Suprapubic skin (tissue), 4 donors: ENCODE results near the gene ARHGEF28.

ENCODE experiments used
- EP300 ChIP-seq: sonication (generic); formaldehyde crosslinking; IDR thresholded peaks from one replicate; pipeline ENCODE4 v1.6.1; 2017; ENCODE audit warnings: antibody characterized with exemption
- POLR2A ChIP-seq, 2 donors: fragments of 450-650 bp; IDR thresholded peaks; one replicate each; pipeline ENCODE4 v1.6.1; 2017; ENCODE audit warnings: antibody characterized with exemption in 2 of 2, mild to moderate bottlenecking in 2 of 2, moderate library complexity in 2 of 2
- POLR2AphosphoS5 ChIP-seq, 3 donors: sonication (generic); formaldehyde crosslinking; IDR thresholded peaks; one replicate each; pipeline ENCODE4 v1.6.1; 2017; ENCODE audit warnings: antibody characterized with exemption in 3 of 3
- TF ChIP-seq, protein P1 (sequence below), 2 donors: fragments of 200-600 bp in 1 of 2; fragments of 450-650 bp in 1 of 2; sonication (generic) in 1 of 2; IDR thresholded peaks; one replicate each; pipeline ENCODE4 v1.5.1; 2016 to 2019; ENCODE audit warnings: antibody characterized with exemption in 2 of 2, mild to moderate bottlenecking in 1 of 2, moderate library complexity in 1 of 2

DNA sequence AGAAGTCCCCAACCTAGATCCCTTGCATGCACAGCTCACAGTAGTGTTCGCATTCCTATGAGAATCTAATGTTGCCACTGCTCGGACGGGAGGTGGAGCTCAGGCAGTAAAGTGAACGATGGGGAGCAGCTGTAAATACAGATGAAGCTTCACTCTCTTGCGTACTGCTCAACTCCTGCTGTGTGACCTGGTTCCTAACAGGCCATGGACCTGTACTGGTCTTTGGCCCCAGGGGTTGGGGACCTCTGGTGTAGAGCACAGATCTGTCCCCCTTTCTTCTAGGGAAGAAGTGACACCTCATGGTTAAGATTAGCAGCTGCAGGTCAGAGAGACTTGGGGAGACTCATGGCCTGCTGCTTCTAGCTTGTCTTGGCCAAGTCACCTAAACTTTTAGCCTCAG is 7.1 kb downstream of the ARHGEF28 start:
- TF ChIP-seq, protein P1, sequence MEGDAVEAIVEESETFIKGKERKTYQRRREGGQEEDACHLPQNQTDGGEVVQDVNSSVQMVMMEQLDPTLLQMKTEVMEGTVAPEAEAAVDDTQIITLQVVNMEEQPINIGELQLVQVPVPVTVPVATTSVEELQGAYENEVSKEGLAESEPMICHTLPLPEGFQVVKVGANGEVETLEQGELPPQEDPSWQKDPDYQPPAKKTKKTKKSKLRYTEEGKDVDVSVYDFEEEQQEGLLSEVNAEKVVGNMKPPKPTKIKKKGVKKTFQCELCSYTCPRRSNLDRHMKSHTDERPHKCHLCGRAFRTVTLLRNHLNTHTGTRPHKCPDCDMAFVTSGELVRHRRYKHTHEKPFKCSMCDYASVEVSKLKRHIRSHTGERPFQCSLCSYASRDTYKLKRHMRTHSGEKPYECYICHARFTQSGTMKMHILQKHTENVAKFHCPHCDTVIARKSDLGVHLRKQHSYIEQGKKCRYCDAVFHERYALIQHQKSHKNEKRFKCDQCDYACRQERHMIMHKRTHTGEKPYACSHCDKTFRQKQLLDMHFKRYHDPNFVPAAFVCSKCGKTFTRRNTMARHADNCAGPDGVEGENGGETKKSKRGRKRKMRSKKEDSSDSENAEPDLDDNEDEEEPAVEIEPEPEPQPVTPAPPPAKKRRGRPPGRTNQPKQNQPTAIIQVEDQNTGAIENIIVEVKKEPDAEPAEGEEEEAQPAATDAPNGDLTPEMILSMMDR (IDR thresholded peaks at IDR 0.05): no peak
- TF ChIP-seq EP300 (no peak), POLR2A (IDR thresholded peaks at IDR 0.05) (no peak), POLR2AphosphoS5 (IDR thresholded peaks at IDR 0.05) (no peak)
